Activated T-cell treated with anti-CD3 and anti-CD28 coated beads for 48 hours (primary cell): ENCODE measurements around the gene ARL17B.
"Not testable (repeated sequence)": the region's sequence is repeated elsewhere in the genome, so short reads cannot be mapped to it uniquely, and the experiment has no call there.

Experiments used
- DNase-seq: peaks from one replicate; pipeline ENCODE4 v3.0.0-alpha.2; 2020; ENCODE audit warnings: low read depth

The ARL17B gene

DNA sequence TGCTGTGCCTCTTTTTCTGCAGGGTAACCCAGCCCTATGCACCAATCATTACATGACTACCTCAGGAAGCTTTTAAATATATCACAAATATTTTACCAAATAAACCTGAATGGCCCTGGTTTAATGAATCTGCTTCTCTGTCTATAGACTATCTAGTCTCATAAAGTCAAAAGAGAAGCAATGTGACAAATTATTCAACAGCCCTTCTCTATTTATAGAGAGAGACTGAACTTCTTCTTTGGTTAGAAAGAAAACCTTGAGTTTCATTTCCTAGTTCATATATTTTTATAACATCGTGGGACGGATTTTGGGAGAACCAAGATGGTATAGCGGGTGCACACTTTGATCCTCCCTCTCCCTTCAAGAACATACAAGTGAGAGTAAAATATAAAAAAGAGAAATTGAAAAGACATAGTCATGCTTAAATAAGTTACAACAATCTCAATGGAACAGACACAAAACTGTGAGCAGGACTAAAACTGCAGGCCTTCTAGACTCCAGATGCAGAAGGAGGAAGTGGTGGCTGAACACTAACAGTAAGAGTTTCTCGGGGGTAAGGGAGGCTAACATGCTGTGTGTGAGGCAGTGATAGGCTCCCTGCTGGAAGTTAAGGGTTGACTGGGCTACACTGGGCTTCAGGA is 70.5 kb downstream of the ARL17B start:
- not testable (repeated sequence) for DNase-seq

DNA sequence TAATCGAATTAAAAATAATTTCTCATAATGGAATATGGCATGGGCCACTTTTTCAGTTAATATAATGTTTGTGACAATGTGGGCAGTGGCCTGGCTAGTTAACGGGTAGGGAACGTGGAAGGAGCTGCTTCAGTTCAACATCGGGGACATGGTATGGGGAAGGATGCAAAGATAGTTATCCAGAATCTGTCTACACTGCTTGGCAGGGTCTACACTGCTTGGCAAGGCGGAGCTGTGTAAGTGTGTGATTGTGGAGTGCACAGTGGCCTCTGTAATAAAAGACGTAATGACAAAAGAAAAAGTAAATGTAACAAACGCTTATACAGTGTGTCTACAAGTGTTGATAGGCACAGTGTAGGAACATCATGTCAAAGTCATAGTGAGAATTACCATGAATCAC is 74.0 kb downstream of the ARL17B start:
- not testable (repeated sequence) for DNase-seq

DNA sequence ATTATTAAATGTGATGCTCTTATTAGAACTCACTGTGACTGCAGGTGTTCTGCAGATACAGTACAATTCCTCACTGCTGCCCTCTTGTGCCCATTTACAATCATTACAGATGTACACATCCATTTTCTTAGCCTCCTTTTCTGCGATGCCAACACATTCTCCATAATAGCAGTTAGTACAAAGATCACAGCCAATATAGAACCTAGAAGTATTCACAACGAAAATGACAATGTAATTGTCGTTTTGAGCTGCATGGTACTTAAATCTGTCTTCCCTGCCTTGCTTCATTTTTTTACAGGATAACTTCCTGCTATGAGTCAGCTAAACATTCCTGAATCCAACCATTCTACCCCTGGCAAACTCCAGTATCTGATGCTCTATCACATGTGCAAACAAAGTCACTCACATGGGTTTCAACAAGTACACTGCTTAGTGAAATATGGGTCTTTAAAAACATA is 74.8 kb downstream of the ARL17B start:
- DNase-seq = not testable (repeated sequence)

DNA sequence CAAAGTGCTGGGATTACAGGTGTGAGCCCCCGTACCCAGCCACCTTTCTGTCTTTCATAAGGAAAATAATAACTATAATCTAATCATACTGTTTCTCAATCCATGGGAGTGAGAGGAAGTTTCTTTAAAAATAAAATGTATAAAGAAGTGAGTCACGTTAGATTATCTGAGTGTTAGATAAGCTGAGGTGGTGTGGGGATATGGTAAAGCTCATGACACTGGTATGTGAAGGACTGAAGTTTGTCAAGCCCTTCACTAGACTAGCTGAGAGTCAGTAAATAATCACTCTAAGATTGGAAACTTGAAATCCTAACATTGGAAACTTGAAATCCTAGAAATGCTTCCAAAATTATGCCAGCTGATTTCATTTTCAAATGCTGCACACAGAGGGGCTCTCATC is 76.1 kb downstream of the ARL17B start:
- not testable (repeated sequence) for DNase-seq

DNA sequence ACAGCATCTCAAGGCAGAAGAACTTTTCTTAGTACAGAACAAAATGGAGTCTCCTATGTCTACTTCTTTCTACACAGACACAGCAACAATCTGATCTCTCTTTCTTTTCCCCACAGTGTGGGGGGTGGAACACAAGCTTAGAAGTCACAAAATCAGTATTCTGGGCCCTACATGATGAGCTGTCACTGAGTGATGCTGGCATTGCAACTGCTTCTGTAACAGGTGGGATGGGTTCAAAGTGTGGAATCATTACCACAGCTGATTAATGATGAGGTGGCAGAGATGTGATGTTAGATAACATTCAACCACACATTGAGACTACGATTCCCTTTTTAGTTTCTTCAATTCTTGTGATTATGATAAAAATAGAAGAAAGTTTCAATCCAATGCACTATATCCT is 77.1 kb downstream of the ARL17B start:
- DNase-seq = peak; percentile 41

DNA sequence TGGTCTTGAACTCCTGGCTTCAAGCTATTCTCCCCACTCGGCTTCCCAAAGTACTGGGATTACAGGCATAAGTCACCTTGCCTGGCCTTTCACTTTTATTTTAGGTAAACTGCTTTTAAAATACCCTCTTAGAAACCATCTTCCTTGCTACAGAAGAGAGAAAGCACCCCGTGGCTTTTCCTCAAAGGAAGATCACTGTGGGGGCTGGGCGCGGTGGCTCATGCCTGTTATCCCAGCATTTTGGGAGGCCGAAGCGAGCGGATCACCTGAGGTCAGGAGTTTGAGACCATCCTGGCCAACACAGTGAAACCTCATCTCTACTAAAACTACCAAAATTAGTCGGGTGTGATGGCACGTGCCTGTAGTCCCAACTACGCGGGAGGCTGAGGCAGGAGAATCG is 78.9 kb downstream of the ARL17B start:
- DNase-seq = not testable (repeated sequence)

DNA sequence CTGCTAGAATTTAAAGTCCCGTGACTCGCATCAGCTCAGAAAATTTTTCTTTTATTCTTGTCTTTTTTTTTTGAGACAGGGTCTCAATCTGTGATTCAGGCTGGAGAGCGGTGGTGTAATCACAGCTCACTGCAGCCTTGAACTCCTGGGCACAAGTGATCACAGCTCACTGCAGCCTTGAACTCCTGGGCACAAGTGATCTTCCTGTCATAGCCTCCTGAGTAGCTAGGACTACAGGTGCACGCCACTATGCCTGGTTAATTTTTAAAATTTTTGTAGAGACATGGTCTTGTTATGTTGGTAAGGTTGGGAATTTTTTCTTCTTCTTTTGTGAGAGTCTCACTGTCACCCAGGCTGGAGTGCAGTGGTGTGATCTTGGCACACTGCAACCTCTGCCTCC is 80.2 kb downstream of the ARL17B start:
- not testable (repeated sequence) for DNase-seq

DNA sequence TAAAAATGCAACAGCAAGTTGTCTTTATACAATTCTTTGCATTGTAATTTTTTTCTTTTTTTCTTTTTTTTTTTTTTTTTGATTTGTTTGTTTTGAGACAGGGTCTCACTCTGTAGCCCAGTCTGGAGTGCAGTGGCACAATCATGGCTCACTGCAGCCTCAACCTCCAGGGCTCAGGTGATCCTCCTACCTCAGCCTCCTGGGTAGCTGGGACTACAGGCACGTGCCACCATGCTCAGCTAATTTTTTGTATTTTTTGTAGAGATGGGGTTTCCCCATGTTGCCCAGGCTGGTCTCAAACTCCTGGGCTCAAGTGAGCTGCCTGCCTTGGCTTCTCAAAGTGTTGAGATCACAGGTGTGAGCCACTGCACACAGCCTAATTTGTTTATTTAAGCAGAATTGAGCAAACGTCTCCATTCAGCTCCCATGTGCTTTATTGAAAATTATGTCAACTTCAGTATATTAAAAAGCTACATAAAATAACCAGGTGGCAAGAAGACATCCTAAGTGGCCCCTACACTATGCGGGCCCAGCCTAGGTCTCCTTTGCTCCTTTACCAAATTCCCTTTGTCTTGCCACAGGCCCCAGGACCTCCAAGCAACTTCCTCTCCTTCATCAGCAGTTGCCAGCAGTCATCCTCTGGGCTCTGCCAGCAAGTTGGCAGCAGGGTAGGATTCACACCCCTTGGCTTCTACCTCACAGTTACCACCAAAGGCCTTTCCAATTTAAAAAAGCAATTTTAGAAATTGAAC is 84.7 kb downstream of the ARL17B start:
- DNase-seq = not testable (repeated sequence)

DNA sequence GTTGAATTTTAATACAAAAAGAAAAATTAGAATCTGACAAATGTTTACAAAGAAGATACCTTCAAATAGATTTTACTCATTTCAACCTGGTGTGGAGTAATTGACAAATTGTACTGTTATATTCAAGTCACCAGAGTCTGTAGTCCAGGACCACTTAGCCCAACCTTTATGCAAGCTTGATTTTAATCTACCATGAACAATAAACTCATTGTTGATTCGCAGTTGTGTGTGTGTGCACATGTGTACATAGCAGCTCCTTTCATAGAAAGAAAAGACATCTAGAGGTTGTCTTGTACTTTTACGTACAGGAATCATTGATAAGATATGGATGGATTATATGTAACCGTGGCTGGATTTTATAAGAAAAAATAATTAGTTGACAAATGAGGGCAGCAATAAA is 87.3 kb downstream of the ARL17B start:
- no peak for DNase-seq

DNA sequence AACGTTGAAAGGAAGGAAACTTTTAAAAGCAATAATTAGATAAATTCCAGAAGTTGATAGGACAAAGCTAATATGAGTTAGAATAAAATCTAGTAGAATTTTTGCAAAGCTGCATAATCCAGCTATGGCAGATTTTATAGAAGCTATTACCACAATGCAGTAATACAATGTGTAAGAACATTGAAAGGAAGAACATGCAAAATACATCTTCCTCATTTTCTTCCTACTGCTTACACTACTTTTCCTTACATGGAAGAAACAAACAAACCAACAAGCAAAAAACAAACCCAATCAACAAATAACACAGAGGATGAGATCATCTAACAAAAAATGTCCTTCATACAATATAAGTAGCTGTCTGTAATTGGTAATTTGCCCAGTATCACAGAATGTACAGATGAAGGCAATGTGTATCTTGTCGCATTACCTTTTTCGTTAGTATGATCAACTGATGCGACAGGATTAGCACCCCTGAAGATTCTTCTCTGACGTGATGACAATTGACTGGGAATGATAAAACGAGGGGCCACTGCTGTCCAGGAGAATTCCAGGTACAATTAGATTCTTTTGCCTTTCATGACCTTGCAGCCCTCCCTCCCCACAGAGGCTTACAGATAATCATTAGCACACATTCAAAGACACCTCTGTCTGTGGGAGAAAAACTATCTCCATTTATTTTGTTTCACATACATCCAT is 87.9 kb downstream of the ARL17B start:
- DNase-seq = no peak

DNA sequence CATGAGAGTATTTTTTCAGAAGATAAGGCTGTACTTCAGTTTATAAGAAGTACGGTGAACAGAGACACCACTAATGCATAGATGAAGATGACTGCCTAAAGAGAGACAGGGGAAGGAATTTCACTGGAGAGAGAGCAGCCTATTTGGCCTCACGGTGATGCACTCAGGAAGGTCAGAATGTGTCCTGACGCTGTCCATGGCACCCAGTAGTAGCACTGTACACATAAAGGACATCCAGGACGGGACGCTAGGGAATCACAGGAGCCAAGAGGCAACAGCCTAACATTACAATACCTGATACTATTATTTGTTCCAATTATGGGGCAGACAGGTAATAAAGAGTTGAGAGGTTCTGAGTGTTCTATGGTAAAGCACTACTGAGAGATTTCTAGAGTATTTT is 91.5 kb downstream of the ARL17B start:
- no peak for DNase-seq

DNA sequence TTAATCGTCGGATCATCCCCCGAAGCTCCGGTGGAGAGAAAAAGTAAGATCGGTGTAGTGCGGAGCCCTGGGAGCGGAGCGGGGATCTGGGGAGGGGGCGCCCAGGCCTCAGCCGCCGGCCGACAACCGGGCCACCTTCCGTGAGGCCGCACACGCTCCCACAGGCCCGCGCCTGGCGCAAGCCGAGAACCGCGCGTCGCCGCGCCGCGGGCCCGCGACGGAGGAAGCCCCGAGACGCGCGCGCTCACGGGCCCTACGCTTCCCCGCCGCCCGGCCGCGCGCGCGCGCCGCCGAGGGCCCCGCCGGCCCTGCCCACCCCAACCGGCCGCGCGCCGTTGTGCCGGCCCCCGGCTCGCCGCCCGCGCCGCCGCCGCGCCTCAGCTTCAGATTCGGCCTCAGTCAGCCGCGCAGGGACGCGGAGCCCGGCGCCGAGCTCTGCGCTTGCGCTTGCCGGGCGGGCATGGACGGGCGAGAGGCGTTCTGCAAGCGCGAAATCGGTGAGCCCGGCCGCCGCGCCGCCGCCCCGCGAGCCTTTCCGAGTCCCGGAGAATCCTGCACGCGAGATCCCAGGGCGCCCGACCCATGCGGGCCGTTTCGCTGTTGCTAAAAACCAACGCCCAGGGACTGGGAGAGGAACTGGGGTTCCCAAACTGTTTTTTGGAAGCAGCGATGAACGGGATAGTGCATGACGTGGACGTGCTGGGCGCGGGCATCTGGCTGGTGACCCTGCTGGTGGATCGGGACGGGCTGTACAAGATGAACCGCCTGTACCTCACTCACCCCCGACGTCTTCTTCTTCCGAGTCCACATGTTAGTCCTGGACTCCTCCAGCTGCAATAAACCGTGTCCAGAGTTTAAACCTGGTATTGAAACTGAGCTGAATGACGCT is 94.7 kb downstream of the ARL17B start:
- peak; percentile 94 for DNase-seq

DNA sequence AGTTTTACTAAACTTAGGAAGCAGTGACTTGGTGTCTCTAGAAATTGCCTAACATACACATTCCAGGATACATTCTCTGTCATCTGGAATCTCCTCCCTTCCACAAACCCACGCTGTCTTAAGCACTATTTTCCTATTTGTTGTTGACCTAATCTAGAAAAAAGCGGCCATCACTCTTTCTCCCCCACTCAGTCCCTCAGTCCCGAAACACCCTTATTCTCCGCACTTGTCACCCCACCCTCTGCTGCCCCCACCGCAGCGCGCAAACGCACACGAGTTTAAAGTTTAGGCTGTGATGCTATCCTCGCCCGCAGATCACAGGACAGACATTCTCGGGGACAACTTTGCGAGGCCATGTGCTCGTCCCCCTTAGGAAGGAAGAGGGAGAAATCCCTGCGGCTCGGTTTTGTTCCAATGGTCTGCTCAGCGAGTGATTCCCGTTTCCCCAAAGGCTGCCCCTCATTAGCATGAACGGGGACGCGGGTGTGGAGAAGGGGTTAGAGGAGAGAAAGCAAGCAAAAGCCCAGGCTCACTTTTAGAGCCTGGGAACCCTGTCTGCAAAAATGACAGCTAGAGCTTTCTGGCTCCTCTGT is 95.4 kb downstream of the ARL17B start:
- DNase-seq = not testable (repeated sequence)

DNA sequence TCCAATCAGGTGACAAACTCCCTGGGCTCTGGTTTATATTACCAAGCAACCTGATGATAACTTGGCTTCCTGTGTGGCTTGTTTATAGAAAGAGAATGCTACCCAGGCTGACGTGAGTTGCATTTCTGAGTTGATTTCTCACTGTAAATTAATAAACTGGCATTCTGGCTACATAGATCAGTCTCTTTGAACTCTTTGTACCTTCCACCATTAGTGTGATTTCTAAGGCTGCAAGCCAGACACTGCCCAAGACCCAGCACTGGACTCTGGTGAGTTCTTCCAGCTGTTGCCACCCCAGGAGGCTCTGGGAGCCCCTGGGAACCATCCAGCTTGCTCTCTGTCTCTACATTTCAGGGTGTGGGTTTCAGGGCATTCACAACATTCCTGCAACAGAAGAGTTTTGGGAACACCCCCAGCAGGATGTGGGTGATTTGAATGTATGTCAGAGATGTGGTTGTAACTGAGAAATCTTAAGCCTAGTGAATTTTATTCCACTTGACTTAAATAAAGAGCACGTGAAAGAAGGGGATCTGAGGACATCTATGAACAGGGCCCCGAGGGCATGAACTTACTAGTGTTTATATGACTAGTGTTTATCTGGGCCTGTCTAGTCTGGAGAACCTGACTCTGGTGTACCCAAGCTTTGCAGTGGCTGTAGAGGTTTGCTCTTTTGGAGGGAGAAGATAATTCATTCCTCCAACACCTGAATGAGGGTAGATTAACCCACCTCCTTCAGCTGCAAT is 96.9 kb downstream of the ARL17B start:
- DNase-seq = no peak

DNA sequence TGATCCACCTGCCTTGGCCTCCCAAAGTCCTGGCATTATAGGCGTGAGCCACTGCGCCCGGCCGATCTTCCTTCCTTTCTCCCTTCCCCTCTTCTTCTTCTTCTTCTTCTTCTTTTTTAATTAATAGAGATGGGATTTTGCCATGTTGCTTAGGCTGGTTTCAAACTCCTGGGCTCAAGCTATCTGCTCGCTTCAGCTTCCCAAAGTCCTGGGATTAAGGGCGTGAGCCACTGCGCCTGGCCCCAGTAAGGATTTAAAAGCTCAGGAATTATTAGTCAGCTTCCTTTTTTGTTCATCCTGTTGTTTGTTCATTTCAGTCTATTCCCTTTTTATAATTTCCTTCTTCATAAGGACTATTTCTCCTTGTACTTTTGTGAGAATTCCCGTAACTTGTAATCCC is 99.3 kb downstream of the ARL17B start:
- DNase-seq = no peak

DNA sequence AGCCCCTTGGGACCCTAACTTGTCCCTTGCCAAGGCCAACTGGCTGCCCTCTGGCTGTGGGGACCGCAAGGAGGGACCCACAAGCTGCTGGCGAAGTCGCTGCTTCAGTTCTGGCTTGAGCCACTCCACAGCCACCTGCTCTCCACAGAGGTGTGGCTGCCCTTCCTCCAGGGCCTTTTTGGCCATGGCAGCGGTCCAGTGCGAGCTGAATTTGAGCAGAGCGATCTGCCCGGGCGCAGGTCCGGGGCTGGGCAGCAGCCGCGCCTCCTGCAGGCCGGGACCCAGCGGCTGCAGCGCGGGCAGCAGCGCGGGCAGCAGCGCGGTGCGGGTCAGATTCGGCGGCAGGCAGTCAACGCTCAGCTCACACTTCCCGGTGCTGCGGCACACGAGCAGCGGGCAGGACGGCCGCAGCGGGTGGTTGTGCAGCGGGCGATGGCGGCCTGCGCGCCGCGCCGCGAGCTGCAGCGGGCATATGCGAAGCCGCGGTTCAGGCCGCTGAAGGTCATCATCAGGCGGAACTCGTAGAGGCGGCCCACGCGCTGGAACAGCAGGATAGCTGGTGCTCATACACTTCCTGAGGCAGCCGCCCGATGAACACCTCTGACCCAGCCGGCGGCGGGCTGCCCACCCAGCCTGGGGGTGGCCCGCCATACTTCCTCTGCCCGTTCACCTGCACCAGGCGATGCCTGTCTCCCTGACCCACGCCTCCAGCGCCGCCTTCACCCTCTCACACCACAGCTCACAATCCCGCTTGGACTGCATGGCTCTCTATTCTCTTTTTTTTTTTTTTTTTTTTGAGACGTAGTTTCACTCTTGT is 101.5 kb downstream of the ARL17B start:
- DNase-seq = not testable (repeated sequence)

DNA sequence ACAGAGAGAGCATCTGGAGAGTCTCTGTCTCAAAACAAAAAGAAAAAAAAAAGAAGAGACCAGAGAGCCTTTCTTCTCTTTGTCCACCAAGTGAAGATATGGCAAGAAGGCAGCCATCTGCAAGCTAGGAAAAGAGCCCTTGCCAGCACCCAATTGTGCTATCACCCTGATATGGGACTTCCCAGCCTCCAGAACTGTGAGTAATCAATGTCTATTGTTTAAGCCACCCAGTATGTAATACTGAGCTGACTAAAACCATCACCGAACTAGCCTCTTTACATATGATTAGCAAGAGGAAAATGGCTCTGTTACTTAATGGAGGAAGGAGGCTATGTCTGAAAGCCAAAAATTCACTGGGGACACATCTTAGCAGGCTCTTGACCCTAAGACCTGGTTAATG is 105.2 kb downstream of the ARL17B start:
- DNase-seq = not testable (repeated sequence)

DNA sequence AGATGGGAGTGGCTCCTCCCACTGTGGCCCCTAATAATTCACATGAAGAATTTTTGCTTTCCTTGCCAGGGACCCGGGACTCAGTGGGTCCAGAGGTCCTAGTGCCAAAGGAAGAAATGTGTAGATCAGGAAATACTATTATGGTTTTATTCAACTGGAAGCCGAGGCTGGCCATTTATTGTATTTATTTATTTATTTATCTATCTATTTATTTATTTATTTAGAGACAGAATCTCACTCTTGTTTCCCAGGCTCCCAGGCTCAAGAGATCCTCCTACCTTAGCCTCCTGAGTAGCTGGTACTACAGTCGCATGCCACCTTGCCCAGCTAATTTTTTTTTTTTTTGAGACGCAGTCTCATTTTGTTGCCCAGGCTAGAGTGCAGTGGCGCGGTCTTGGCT is 107.4 kb downstream of the ARL17B start:
- DNase-seq = not testable (repeated sequence)

DNA sequence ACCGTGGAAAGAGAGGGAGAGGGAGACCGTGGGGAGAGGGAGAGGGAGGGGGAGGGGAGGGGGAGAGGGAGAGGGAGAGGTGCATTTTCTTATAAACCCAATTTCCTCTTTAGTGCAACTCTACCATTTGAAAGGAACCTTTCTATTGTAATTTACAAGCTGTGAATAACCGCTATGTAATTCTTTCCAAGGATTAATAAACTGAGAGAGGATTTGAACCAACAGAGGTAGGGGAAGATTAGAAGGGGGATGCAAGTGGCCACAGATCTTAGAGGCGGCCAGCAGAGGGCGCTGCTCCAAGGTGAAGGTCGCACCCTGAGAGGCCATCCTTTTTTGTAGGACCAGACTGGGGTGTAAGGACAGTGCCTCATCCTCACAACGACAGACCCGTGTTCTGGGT is 107.8 kb downstream of the ARL17B start:
- peak; percentile 77 for DNase-seq

DNA sequence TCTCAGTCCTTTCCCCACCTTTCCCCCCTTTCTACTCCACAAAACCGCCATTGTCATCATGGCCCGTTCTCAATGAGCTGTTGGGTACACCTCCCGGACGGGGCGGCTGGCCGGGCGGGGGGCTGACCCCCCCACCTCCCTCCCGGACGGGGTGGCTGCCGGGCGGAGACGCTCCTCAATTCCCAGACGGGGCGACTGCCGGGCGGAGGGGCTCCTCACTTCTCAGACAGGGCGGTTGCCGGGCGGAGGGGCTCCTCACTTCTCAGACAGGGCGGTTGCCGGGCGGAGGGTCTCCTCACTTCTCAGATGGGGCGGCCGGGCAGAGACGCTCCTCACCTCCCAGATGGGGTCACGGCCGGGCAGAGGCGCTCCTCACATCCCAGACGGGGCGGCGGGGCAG is 108.8 kb downstream of the ARL17B start:
- DNase-seq = not testable (repeated sequence)
